Measurements from ENCODE around the gene OSBPL3. TPM values are rescaled to one million over a fixed set of nuclear protein-coding genes. Genes with fewer than 3 reads are reported as not detected.

Gene OSBPL3
- total RNA-seq, 1 experiment from 2014 or later = 11.6 TPM

DNA sequence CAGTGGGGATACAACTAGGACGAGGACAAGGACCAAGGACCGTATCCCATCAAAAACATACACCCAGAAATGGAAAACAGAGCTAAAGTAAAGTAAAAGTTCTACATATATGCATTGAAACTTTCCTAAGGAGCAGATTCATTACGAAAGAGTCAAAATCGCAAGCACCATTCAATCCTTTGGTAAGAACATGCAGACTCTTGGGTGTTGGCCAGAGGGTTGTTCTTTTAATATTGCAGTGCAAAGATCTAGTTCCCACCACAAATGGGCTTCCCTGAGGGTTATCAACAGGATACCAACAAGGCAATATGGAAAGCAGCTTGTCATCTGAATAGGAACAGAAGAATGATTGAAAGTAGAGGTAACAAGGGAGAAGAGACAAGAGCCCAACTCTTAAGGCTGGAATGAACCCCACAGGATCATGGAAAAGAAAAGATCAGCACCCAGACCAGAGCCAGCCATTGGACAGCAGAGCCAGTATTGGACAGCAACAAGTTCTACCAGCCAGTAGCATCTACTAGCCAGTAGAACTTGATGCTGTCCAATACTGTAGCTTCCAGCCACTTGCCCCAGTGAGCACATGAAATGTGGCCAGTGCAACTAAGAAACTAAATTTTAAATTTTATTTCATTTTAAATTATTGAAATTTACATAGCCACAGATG lies 66.0 kb downstream of the OSBPL3 start:
- Histone ChIP-seq H3K9ac (ENCODE audit: low read length) (no peak overlapping the region), H3F3A (ENCODE audit: low read length, unreplicated experiment) (no peaks in the 10 kb centered on the region), H3K27ac (ENCODE audit: low read length) (no peak overlapping the region), H2AFZ (ENCODE audit: low read length) (no peak overlapping the region), H3K27me3 (ENCODE audit: low read length) (no peaks in the 10 kb centered on the region), H3K36me3 (ENCODE audit: low read depth, low read length) (no peaks in the 10 kb centered on the region), H3K9me2 (replicated peaks; ENCODE audit: low read length) (no peaks in the 10 kb centered on the region), H4K20me1 (ENCODE audit: low read length) (no peaks in the 10 kb centered on the region), H3K4me3 (ENCODE audit: low read length) (no peak overlapping the region), H3K79me2 (ENCODE audit: low read length) (peaks cover 76% of the 10 kb centered on the region), H3K9me3 (ENCODE audit: low read length) (no peaks in the 10 kb centered on the region), H3K4me2 (ENCODE audit: low read length) (no peak overlapping the region), H3K4me1 (ENCODE audit: insufficient read depth, low read length) (peaks cover 7% of the 10 kb centered on the region; the same call in 1 of the 2 replicates)
- ChIA-PET POLR2A (ENCODE audit: unreplicated experiment) (no interaction called here), CTCF (no interaction called here)
- no peak for DNase-seq
- no TSS peak for BruUV-seq (replicated peaks)
- intact Hi-C loops (cut with micrococcal nuclease) = no loop called here
- ATAC-seq = no peak
- TF ChIP-seq EZH2phosphoT487 (IDR thresholded peaks at IDR 0.05; ENCODE audit: borderline replicate concordance, low read length) (no peak), EZH2 (IDR thresholded peaks at IDR 0.05; ENCODE audit: low read length, unreplicated experiment) (no peak)
- TF ChIP-seq, protein P1, sequence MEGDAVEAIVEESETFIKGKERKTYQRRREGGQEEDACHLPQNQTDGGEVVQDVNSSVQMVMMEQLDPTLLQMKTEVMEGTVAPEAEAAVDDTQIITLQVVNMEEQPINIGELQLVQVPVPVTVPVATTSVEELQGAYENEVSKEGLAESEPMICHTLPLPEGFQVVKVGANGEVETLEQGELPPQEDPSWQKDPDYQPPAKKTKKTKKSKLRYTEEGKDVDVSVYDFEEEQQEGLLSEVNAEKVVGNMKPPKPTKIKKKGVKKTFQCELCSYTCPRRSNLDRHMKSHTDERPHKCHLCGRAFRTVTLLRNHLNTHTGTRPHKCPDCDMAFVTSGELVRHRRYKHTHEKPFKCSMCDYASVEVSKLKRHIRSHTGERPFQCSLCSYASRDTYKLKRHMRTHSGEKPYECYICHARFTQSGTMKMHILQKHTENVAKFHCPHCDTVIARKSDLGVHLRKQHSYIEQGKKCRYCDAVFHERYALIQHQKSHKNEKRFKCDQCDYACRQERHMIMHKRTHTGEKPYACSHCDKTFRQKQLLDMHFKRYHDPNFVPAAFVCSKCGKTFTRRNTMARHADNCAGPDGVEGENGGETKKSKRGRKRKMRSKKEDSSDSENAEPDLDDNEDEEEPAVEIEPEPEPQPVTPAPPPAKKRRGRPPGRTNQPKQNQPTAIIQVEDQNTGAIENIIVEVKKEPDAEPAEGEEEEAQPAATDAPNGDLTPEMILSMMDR (conservative IDR thresholded peaks at IDR 0.05; ENCODE audit: low read depth, low read length) = no peak

DNA sequence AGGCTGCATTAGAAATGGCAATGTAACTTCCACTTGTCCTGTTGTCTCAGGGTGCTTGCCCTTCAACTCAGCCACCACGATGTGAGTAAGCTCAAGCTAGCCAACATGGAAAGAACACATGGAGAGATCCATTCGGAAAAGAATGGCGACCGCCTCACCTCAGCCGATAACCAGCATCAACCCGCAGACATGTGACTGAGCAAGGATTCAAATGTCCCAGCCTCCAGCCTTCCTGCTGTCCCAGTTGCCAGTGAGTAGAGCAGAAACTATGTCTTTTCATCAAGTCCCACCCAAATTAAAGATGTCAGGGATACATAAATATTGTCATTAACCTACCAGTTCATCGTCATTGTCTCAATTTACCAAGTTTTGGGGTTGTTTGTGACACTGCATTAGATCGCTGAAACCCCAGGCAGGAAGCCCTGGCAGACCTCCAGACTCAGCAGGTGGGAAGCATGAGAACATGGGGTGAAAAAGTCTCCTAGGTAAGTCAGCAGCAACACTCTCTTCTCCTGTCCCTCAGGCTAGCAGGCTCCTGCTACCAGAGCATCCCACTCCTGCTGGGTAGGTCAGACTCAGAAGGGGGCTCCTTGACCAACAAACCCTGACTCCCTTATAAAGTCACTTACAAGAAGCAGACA lies 67.0 kb downstream of the OSBPL3 start:
- H3K79me2 ChIP-seq (ENCODE audit: low read length) = peaks cover 76% of the 10 kb centered on the region
- H3K9me3 ChIP-seq (ENCODE audit: low read length) = no peaks in the 10 kb centered on the region
- H3K4me3 ChIP-seq (ENCODE audit: low read length) = no peak overlapping the region
- ChIA-PET POLR2A (ENCODE audit: unreplicated experiment) (no interaction called here), CTCF (no interaction called here)
- H3K4me1 ChIP-seq (ENCODE audit: insufficient read depth, low read length) = peaks cover 14% of the 10 kb centered on the region
- no peak overlapping the region for H3K9ac ChIP-seq (ENCODE audit: low read length)
- H3K27me3 ChIP-seq (ENCODE audit: low read length) = no peaks in the 10 kb centered on the region
- no peaks in the 10 kb centered on the region for H3K36me3 ChIP-seq (ENCODE audit: low read depth, low read length)
- DNase-seq = no peak
- intact Hi-C loops (cut with micrococcal nuclease) = no loop called here
- H3K4me2 ChIP-seq (ENCODE audit: low read length) = no peak overlapping the region
- TF ChIP-seq EZH2phosphoT487 (IDR thresholded peaks at IDR 0.05; ENCODE audit: borderline replicate concordance, low read length) (no peak), EZH2 (IDR thresholded peaks at IDR 0.05; ENCODE audit: low read length, unreplicated experiment) (no peak)
- TF ChIP-seq, protein P1 (conservative IDR thresholded peaks at IDR 0.05; ENCODE audit: low read depth, low read length) = no peak
- no peak overlapping the region for H2AFZ ChIP-seq (ENCODE audit: low read length)
- no peaks in the 10 kb centered on the region for H4K20me1 ChIP-seq (ENCODE audit: low read length)
- no TSS peak for BruUV-seq (replicated peaks)
- H3K9me2 ChIP-seq (replicated peaks; ENCODE audit: low read length) = no peaks in the 10 kb centered on the region
- no peaks in the 10 kb centered on the region for H3F3A ChIP-seq (ENCODE audit: low read length, unreplicated experiment)
- no peak for ATAC-seq
- no peak overlapping the region for H3K27ac ChIP-seq (ENCODE audit: low read length)

DNA sequence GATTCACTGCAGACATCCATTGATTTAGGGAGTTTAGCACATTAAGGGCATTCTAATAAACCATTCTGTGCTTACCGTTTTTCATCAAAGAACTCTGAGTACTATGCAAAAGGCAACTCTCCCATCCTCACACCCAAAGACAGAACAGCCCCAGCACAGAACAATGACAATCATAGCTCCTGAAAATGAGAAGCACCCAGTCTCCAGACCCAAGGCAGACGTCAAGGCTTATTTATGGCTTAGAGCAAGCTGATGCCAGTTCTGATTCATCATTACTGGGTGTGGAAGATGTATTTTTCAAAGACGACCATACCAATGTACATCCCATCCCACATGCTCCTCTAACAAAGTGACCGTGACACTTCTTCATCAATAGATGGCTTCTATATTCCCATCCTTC lies 67.6 kb downstream of the OSBPL3 start:
- no peaks in the 10 kb centered on the region for H4K20me1 ChIP-seq (ENCODE audit: low read length)
- intact Hi-C loops (cut with micrococcal nuclease) = no loop called here
- H3K36me3 ChIP-seq (ENCODE audit: low read depth, low read length) = no peaks in the 10 kb centered on the region
- BruUV-seq (replicated peaks) = no TSS peak
- DNase-seq = no peak
- H3K9me2 ChIP-seq (replicated peaks; ENCODE audit: low read length) = no peaks in the 10 kb centered on the region
- H2AFZ ChIP-seq (ENCODE audit: low read length) = no peak overlapping the region
- CTCF ChIA-PET = no interaction called here
- peaks cover 70% of the 10 kb centered on the region for H3K79me2 ChIP-seq (ENCODE audit: low read length)
- ATAC-seq = peak; percentile 19; the same call in 1 of the 2 replicates
- H3K9me3 ChIP-seq (ENCODE audit: low read length) = no peaks in the 10 kb centered on the region
- POLR2A ChIA-PET (ENCODE audit: unreplicated experiment) = no interaction called here
- peaks cover 20% of the 10 kb centered on the region for H3K4me1 ChIP-seq (ENCODE audit: insufficient read depth, low read length)
- no peak overlapping the region for H3K27ac ChIP-seq (ENCODE audit: low read length)
- TF ChIP-seq, protein P1 (conservative IDR thresholded peaks at IDR 0.05; ENCODE audit: low read depth, low read length) = no peak
- no peak for TF ChIP-seq EZH2 (IDR thresholded peaks at IDR 0.05; ENCODE audit: low read length, unreplicated experiment)
- no peak for TF ChIP-seq EZH2phosphoT487 (IDR thresholded peaks at IDR 0.05; ENCODE audit: borderline replicate concordance, low read length)
- no peak overlapping the region for H3K4me3 ChIP-seq (ENCODE audit: low read length)
- H3K27me3 ChIP-seq (ENCODE audit: low read length) = no peaks in the 10 kb centered on the region
- H3K9ac ChIP-seq (ENCODE audit: low read length) = no peak overlapping the region
- H3F3A ChIP-seq (ENCODE audit: low read length, unreplicated experiment) = no peaks in the 10 kb centered on the region
- no peak overlapping the region for H3K4me2 ChIP-seq (ENCODE audit: low read length)
